ENCODE measurements around the gene CDK5RAP1. TPM values are rescaled to one million over a fixed set of nuclear protein-coding genes. Genes with fewer than 3 reads are reported as not detected.

The CDK5RAP1 gene
- total and polyA plus RNA-seq, 2 donors (not counting 3 experiments of a cell fraction or from before 2014, with no cell fraction given) = 30.8 to 36.5 TPM

- no peaks in the 10 kb centered on the region for H3K9me1 ChIP-seq (replicated peaks; ENCODE audit: control insufficient read depth, extremely low read depth, insufficient read depth, low read length)
- H3K27me3 ChIP-seq (ENCODE audit: control insufficient read depth in 2 of 2, insufficient read depth in 2 of 2, low read length in 2 of 2) = no peaks in the 10 kb centered on the region
- intact Hi-C loops (cut with micrococcal nuclease) = no loop called here
- no peak overlapping the region for H3K9ac ChIP-seq (replicated peaks; ENCODE audit: extremely low read depth, insufficient read depth, low read length)
- CTCF ChIA-PET = interaction anchor here (0.8 to 1.2 kb wide), 2 partner anchors 10 to 11 kb away, joined by 3 read pairs; partner anchors contain the start of gene CDK5RAP1
- H2AFZ ChIP-seq (ENCODE audit: low read depth, low read length) = no peak overlapping the region
- H3K36me3 ChIP-seq (ENCODE audit: control insufficient read depth in 2 of 2, extremely low read depth in 1 of 2, insufficient read depth in 2 of 2, low read length in 2 of 2) = peaks cover 0 to 4% of the 10 kb centered on the region in 2 experiments
- no peak overlapping the region for H3K4me3 ChIP-seq (replicated peaks in 1 of 3; ENCODE audit: insufficient read depth in 1 of 3, low read depth in 1 of 3, low read length in 3 of 3)
- no peak for TF ChIP-seq EZH2 (IDR thresholded peaks at IDR 0.05; ENCODE audit: borderline replicate concordance, low read depth, low read length, severe bottlenecking)
- no peak for TF ChIP-seq POLR2AphosphoS5 (IDR thresholded peaks at IDR 0.05; ENCODE audit: insufficient read depth, low read depth, low read length)
- TF ChIP-seq MYC (IDR thresholded peaks at IDR 0.05; ENCODE audit: low read depth, low read length) = no peak
- no TSS peak for BruUV-seq (replicated peaks)
- no peaks in the 10 kb centered on the region for H3K79me2 ChIP-seq (ENCODE audit: control insufficient read depth, insufficient read depth, low read length)
- H3K9me3 ChIP-seq (replicated peaks; ENCODE audit: control insufficient read depth, insufficient read depth, low read length) = no peaks in the 10 kb centered on the region
- DNase-seq (ENCODE audit: low read depth, low spot score) = no peak
- dilution Hi-C loops (cut with MboI; ENCODE audit: extremely low pct_ligation_motif_present, low sequenced_read_pairs) = no loop called here
- FAIRE-seq = no peak
- POLR2A ChIA-PET = no interaction called here
- H3K27ac ChIP-seq (ENCODE audit: insufficient read depth, low read depth, low read length) = no peak overlapping the region
- H3K4me2 ChIP-seq (ENCODE audit: insufficient read depth, low read length) = no peak overlapping the region
- no peaks in the 10 kb centered on the region for H3K4me1 ChIP-seq (ENCODE audit: control insufficient read depth, extremely low read depth, insufficient read depth, low read length)
- no peaks in the 10 kb centered on the region for H4K20me1 ChIP-seq (replicated peaks; ENCODE audit: control insufficient read depth, extremely low read depth, insufficient read depth, low read length)
Measured at GRCh38 chr20:33411711-33412483, 10.6 kb upstream of the CDK5RAP1 start.

GRCh38 chr20:33411242-33411641 is 9.9 kb upstream of the CDK5RAP1 start:
- dilution Hi-C loops (cut with MboI; ENCODE audit: extremely low pct_ligation_motif_present, low sequenced_read_pairs) (no loop called here), intact Hi-C loops (cut with micrococcal nuclease) (no loop called here)
- no peaks in the 10 kb centered on the region for H3K9me1 ChIP-seq (replicated peaks; ENCODE audit: control insufficient read depth, extremely low read depth, insufficient read depth, low read length)
- CTCF ChIA-PET = interaction anchor here (1.2 kb wide), 1 partner anchor 10 kb away, joined by 3 read pairs; the partner anchor contains the start of gene CDK5RAP1
- TF ChIP-seq MYC (IDR thresholded peaks at IDR 0.05; ENCODE audit: low read depth, low read length) (no peak), JUN (IDR thresholded peaks at IDR 0.05; ENCODE audit: borderline replicate concordance, insufficient read depth, insufficient read length, low read depth) (no peak), FOS (IDR thresholded peaks at IDR 0.05; ENCODE audit: borderline replicate concordance, insufficient read depth, low read length) (no peak), CTCF (IDR thresholded peaks at IDR 0.05; ENCODE audit: extremely low read depth in 1 of 2, insufficient read depth in 1 of 2, low read depth in 1 of 2, low read length in 2 of 2) (no peak), POLR2A (IDR thresholded peaks at IDR 0.05; ENCODE audit: low read depth, low read length) (no peak), EZH2 (IDR thresholded peaks at IDR 0.05; ENCODE audit: borderline replicate concordance, low read depth, low read length, severe bottlenecking) (no peak), MAX (IDR thresholded peaks at IDR 0.05; ENCODE audit: insufficient read depth, insufficient read length) (no peak), GATA2 (IDR thresholded peaks at IDR 0.05; ENCODE audit: insufficient read depth, insufficient read length, low read depth, low read length) (no peak), POLR2AphosphoS5 (IDR thresholded peaks at IDR 0.05; ENCODE audit: insufficient read depth, low read depth, low read length) (no peak)
- no peaks in the 10 kb centered on the region for H3K4me1 ChIP-seq (ENCODE audit: control insufficient read depth, extremely low read depth, insufficient read depth, low read length)
- BruUV-seq (replicated peaks) = no TSS peak
- no peaks in the 10 kb centered on the region for H4K20me1 ChIP-seq (replicated peaks; ENCODE audit: control insufficient read depth, extremely low read depth, insufficient read depth, low read length)
- H3K79me2 ChIP-seq (ENCODE audit: control insufficient read depth, insufficient read depth, low read length) = no peaks in the 10 kb centered on the region
- FAIRE-seq = no peak
- no peak overlapping the region for H3K4me3 ChIP-seq (replicated peaks in 1 of 3; ENCODE audit: insufficient read depth in 1 of 3, low read depth in 1 of 3, low read length in 3 of 3)
- H3K9me3 ChIP-seq (replicated peaks; ENCODE audit: control insufficient read depth, insufficient read depth, low read length) = no peaks in the 10 kb centered on the region
- H3K36me3 ChIP-seq (ENCODE audit: control insufficient read depth in 2 of 2, extremely low read depth in 1 of 2, insufficient read depth in 2 of 2, low read length in 2 of 2) = peaks cover 0 to 4% of the 10 kb centered on the region in 2 experiments
- H3K27ac ChIP-seq (ENCODE audit: insufficient read depth, low read depth, low read length) = no peak overlapping the region
- no peaks in the 10 kb centered on the region for H3K27me3 ChIP-seq (ENCODE audit: control insufficient read depth in 2 of 2, insufficient read depth in 2 of 2, low read length in 2 of 2)
- H3K4me2 ChIP-seq (ENCODE audit: insufficient read depth, low read length) = no peak overlapping the region
- no peak for DNase-seq (ENCODE audit: low read depth, low spot score)
- no peak overlapping the region for H2AFZ ChIP-seq (ENCODE audit: low read depth, low read length)
- H3K9ac ChIP-seq (replicated peaks; ENCODE audit: extremely low read depth, insufficient read depth, low read length) = no peak overlapping the region
- POLR2A ChIA-PET = no interaction called here

All from endothelial cell of umbilical vein (primary cell).